IMR-90 (cell line): ENCODE data around the gene PRRT2. TPM values are rescaled to one million over a fixed set of nuclear protein-coding genes. Genes with fewer than 3 reads are reported as not detected.

Source experiments
- ATAC-seq: fragments of 200-7000 bp; cut with Tn5 transposase; 2 replicates; pipeline ENCODE4 v1.9.1; 2020; ENCODE audit warnings: low read depth, mild to moderate bottlenecking, moderate library complexity
- BruUV-seq: library from RNA; stranded (reverse); fragments of 400-500 nt; replicated peaks from 2 replicates; lab custom pipeline; 2021; lab: Mats Ljungman, UMichigan
- CTCF ChIA-PET: fragments of 300-600 bp; formaldehyde crosslinking; extraction: SDS; loops from one replicate; lab custom pipeline; 2021; ENCODE audit warnings: antibody characterized with exemption; lab: Yijun Ruan, JAX
- POLR2A ChIA-PET: fragments of 300-600 bp; sonication (Branson Sonifier 250); formaldehyde crosslinking; loops from one replicate; lab custom pipeline; 2022; ENCODE audit warnings: antibody characterized with exemption; ENCODE audit not compliant: unreplicated experiment; lab: Charles Lee
- DNase-seq: peaks from one replicate; pipeline ENCODE4 v3.0.0; 2013
- H2AFZ ChIP-seq: replicated peaks from 2 replicates; pipeline ENCODE3; 2013; ENCODE audit warnings: low read length, mild to moderate bottlenecking; ENCODE audit not compliant: poor library complexity
- H2AK5ac ChIP-seq: 2 replicates; pipeline ENCODE4 v1.6.1; 2013; ENCODE audit warnings: low read depth, low read length, inconsistent platforms
- H2AK9ac ChIP-seq: replicated peaks from 2 replicates; pipeline ENCODE3; 2013; ENCODE audit warnings: mild to moderate bottlenecking, low read depth, low read length, moderate library complexity; ENCODE audit not compliant: poor library complexity
- H2BK120ac ChIP-seq: 2 replicates; pipeline ENCODE4 v1.6.1; 2013; ENCODE audit warnings: low read depth, low read length, inconsistent platforms
- H2BK15ac ChIP-seq: 3 replicates; pipeline ENCODE4 v1.6.1; 2013; ENCODE audit warnings: low read depth, low read length, inconsistent platforms
- H2BK20ac ChIP-seq: 2 replicates; pipeline ENCODE4 v1.6.1; 2013; ENCODE audit warnings: low read depth, mild to moderate bottlenecking, inconsistent platforms, low read length, moderate library complexity
- H2BK5ac ChIP-seq: 2 replicates; pipeline ENCODE4 v1.6.1; 2013; ENCODE audit warnings: mild to moderate bottlenecking, low read depth, low read length, inconsistent platforms; ENCODE audit not compliant: poor library complexity, severe bottlenecking
- H3K14ac ChIP-seq: replicated peaks from 2 replicates; pipeline ENCODE4 v1.6.1; 2013; ENCODE audit warnings: low read depth, low read length, inconsistent platforms
- H3K18ac ChIP-seq: 2 replicates; pipeline ENCODE4 v1.6.1; 2013; ENCODE audit warnings: low read depth, low read length, control low read depth
- H3K23ac ChIP-seq: 2 replicates; pipeline ENCODE4 v1.6.1; 2013; ENCODE audit warnings: low read depth, low read length, inconsistent platforms
- H3K27ac ChIP-seq: 2 replicates; pipeline ENCODE4 v1.5.1; 2013; ENCODE audit warnings: mild to moderate bottlenecking, control low read depth, low read length; ENCODE audit not compliant: insufficient read depth
- H3K27me3 ChIP-seq: 2 replicates; pipeline ENCODE4 v1.6.1; 2013; ENCODE audit warnings: low read length; ENCODE audit not compliant: control insufficient read depth, insufficient read depth
- H3K36me3 ChIP-seq: 2 replicates; pipeline ENCODE4 v1.6.1; 2013; ENCODE audit warnings: low read length, mixed read lengths; ENCODE audit not compliant: control insufficient read depth, insufficient read depth
- H3K4ac ChIP-seq: 2 replicates; pipeline ENCODE4 v1.6.1; 2013; ENCODE audit warnings: low read depth, low read length, inconsistent platforms
- H3K4me1 ChIP-seq: 2 replicates; pipeline ENCODE4 v1.6.1; 2013; ENCODE audit warnings: low read length, mixed read lengths; ENCODE audit not compliant: control insufficient read depth, insufficient read depth
- H3K4me2 ChIP-seq: 2 replicates; pipeline ENCODE4 v1.6.1; 2013; ENCODE audit warnings: low read depth, mild to moderate bottlenecking, control low read depth, low read length, moderate library complexity
- H3K4me3 ChIP-seq: 2 replicates; pipeline ENCODE4 v1.5.1; 2013; ENCODE audit warnings: low read depth, mild to moderate bottlenecking, control low read depth, low read length, moderate library complexity; ENCODE audit not compliant: insufficient read depth
- H3K56ac ChIP-seq: 2 replicates; pipeline ENCODE4 v1.6.1; 2013; ENCODE audit warnings: low read length, inconsistent platforms; ENCODE audit not compliant: insufficient read depth; ENCODE audit errors: extremely low read depth
- H3K79me1 ChIP-seq, 2 experiments: 2 replicates each; pipeline ENCODE4 v1.6.1; 2013; ENCODE audit warnings: low read length in 2 of 2, inconsistent platforms in 1 of 2, low read depth in 1 of 2
- H3K9ac ChIP-seq: 2 replicates; pipeline ENCODE4 v1.6.1; 2013; ENCODE audit warnings: low read depth, low read length, control low read depth
- H3K9me1 ChIP-seq: 2 replicates; pipeline ENCODE4 v1.6.1; 2013; ENCODE audit warnings: low read length, inconsistent platforms; ENCODE audit not compliant: insufficient read depth
- H3K9me3 ChIP-seq: 2 replicates; pipeline ENCODE4 v1.6.1; 2013; ENCODE audit warnings: low read length; ENCODE audit not compliant: control insufficient read depth, insufficient read depth
- H4K20me1 ChIP-seq: 2 replicates; pipeline ENCODE4 v1.6.1; 2013; ENCODE audit warnings: low read length, inconsistent platforms; ENCODE audit not compliant: insufficient read depth
- H4K5ac ChIP-seq: 2 replicates; pipeline ENCODE4 v1.6.1; 2013; ENCODE audit warnings: mild to moderate bottlenecking, low read depth, low read length, control low read depth
- H4K8ac ChIP-seq, 2 experiments: 2 replicates each; pipeline ENCODE4 v1.6.1; 2013; ENCODE audit warnings: low read depth in 2 of 2, low read length in 2 of 2, control low read depth in 1 of 2, inconsistent platforms in 1 of 2
- H4K91ac ChIP-seq: 2 replicates; pipeline ENCODE4 v1.6.1; 2013; ENCODE audit warnings: low read depth, low read length, inconsistent platforms; ENCODE audit not compliant: insufficient read depth
- BHLHE40 ChIP-seq: fragments of 150-350 bp; IDR thresholded peaks from 2 replicates; pipeline ENCODE4 v1.6.1; 2016; ENCODE audit warnings: mild to moderate bottlenecking, low read depth, low read length
- CEBPB ChIP-seq: IDR thresholded peaks from 2 replicates; pipeline ENCODE4 v1.6.1; 2012; ENCODE audit warnings: low read depth, low read length, improper control_type of control experiment
- CHD1 ChIP-seq: IDR thresholded peaks from 2 replicates; pipeline ENCODE4 v1.6.1; 2012; ENCODE audit warnings: low read depth, low read length, improper control_type of control experiment
- FOS ChIP-seq: fragments of 150-350 bp; IDR thresholded peaks from 2 replicates; pipeline ENCODE4 v1.6.1; 2016; ENCODE audit warnings: low read depth, low read length
- MAZ ChIP-seq: IDR thresholded peaks from 2 replicates; pipeline ENCODE4 v1.6.1; 2012; ENCODE audit warnings: low read depth, mild to moderate bottlenecking, low read length, improper control_type of control experiment, moderate library complexity, borderline replicate concordance
- MXI1 ChIP-seq: IDR thresholded peaks from 2 replicates; pipeline ENCODE4 v1.6.1; 2012; ENCODE audit warnings: low read depth, mild to moderate bottlenecking, low read length, moderate library complexity, borderline replicate concordance
- POLR2A ChIP-seq: IDR thresholded peaks from 2 replicates; pipeline ENCODE4 v1.6.1; 2012; ENCODE audit warnings: mild to moderate bottlenecking, low read depth, low read length
- RAD21 ChIP-seq: IDR thresholded peaks from 2 replicates; pipeline ENCODE4 v1.6.1; 2012; ENCODE audit warnings: low read length, improper control_type of control experiment
- RFX5 ChIP-seq: IDR thresholded peaks from 2 replicates; pipeline ENCODE4 v1.8.0; 2012; ENCODE audit warnings: low read depth, mild to moderate bottlenecking, low read length, moderate library complexity
- SMC3 ChIP-seq: fragments of 150-350 bp; IDR thresholded peaks from 2 replicates; pipeline ENCODE4 v1.6.1; 2016; ENCODE audit warnings: low read depth, mild to moderate bottlenecking, antibody characterized with exemption, low read length, moderate library complexity
- whole genome bisulfite sequencing, 2 experiments: methylation state at CpG; one replicate each; pipeline versions ENCODE4 v1.1.5 to v1.1.7; 2013; ENCODE audit warnings: missing lambda C conversion rate in 2 of 2; ENCODE audit not compliant: insufficient read length in 1 of 2; ENCODE audit errors: extremely low coverage in 2 of 2; 5-methylcytosine and 5-hydroxymethylcytosine counted together
- dilution Hi-C: fragments of 300-500 bp; cut with HindIII; formaldehyde crosslinking; loops from one replicate; pipeline ENCODE4 v1.14.3; 2018; ENCODE audit warnings: low sequenced_read_pairs; ENCODE audit not compliant: unreplicated experiment
- in situ Hi-C: fragments of 300-500 bp; cut with MboI; formaldehyde crosslinking; loops from 3 replicates; pipeline ENCODE4 v1.14.3; 2019; ENCODE audit warnings: low sequenced_read_pairs, inconsistent platforms, mixed read lengths
- intact Hi-C: fragments of 100-400 bp; cut with micrococcal nuclease; formaldehyde crosslinking; loops from 2 replicates; pipeline ENCODE4 v1.10.0; 2022
- polyA plus RNA-seq, 3 experiments: library from polyadenylated mRNA; depleted of rRNA; stranded (reverse); fragments of >200 nt; gene quantifications; 2 replicates each; pipeline ENCODE4 v1.2.3, GENCODE V29; 2012; ENCODE audit warnings: low replicate concordance in 1 of 3
- total RNA-seq: library from RNA; depleted of rRNA; stranded (reverse); fragments of >200 nt; gene quantifications from 2 replicates; pipeline ENCODE4 v1.2.3, GENCODE V29; 2012
- TF ChIP-seq, protein P1 (sequence below): fragments of 150-350 bp; IDR thresholded peaks from 2 replicates; pipeline ENCODE4 v1.6.1; 2017; ENCODE audit warnings: mild to moderate bottlenecking, antibody characterized with exemption, low read length, low read depth

Gene PRRT2
- total and polyA plus RNA-seq, 2 of the 4 experiments (the other 2 are of a cell fraction) = 0.90 to 10.5 TPM

DNA sequence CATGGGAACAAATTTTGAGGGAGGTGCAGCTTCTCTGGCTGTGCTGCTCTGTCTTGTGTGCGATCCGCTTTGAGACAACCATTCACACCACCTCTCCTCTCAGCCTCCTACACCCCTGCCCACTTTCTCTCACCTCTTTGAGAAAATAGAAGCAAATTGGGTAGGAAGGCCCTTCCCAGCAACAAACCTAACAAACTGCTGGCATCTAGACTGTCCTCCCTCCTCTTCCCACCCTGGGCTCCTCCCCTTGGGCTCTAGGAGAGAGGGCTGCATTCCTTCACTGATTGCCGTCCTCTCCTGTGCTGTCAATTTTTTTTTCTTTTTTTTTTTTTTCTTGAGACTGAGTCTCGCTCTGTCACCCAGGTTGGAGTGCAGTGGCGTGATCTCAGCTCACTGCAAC lies 37.5 kb downstream of the PRRT2 start (continued):
- TF ChIP-seq, protein P1, sequence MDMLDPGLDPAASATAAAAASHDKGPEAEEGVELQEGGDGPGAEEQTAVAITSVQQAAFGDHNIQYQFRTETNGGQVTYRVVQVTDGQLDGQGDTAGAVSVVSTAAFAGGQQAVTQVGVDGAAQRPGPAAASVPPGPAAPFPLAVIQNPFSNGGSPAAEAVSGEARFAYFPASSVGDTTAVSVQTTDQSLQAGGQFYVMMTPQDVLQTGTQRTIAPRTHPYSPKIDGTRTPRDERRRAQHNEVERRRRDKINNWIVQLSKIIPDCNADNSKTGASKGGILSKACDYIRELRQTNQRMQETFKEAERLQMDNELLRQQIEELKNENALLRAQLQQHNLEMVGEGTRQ = no peak
- no peak for TF ChIP-seq RAD21
- TF ChIP-seq CEBPB = no peak
- TF ChIP-seq MXI1 = no peak
- TF ChIP-seq CHD1 = no peak

DNA sequence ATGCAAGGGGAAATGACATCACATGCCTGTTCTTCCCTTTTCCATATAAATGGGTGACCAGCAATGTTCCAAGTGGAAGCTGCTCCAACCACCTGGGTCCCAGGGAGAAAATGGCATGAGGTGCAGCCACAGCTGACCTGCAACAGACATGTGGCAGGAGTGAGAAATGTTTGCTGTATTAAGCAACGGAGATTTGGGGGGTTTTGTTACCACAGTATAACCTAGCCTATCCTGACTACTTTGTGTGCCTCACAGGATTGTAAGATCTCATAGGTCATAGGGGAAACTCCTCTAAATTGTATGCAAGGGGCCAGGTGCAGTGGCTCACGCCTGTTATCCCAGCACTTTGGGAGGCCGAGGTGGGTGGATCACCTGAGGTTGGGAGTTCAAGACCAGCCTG lies 39.0 kb downstream of the PRRT2 start:
- no peak overlapping the region for H3K9ac ChIP-seq
- H3K4ac ChIP-seq = no peak overlapping the region
- H3K9me3 ChIP-seq = no peaks in the 10 kb centered on the region
- H3K4me1 ChIP-seq = no peaks in the 10 kb centered on the region
- no peak overlapping the region for H3K56ac ChIP-seq
- peaks cover 24% of the 10 kb centered on the region for H3K36me3 ChIP-seq
- H3K4me3 ChIP-seq = no peak overlapping the region
- H2BK15ac ChIP-seq = no peak overlapping the region
- no peak overlapping the region for H2BK20ac ChIP-seq
- H2AFZ ChIP-seq = no peak overlapping the region
- H3K79me1 ChIP-seq = no peaks in the 10 kb centered on the region
- H3K14ac ChIP-seq = no peak overlapping the region
- no peak overlapping the region for H3K27ac ChIP-seq
- no peaks in the 10 kb centered on the region for H3K27me3 ChIP-seq
- no peak overlapping the region for H2AK9ac ChIP-seq
- H4K8ac ChIP-seq = no peak overlapping the region; a peak in 1 of 4 replicates
- in situ Hi-C loops = no loop called here
- H4K20me1 ChIP-seq = no peaks in the 10 kb centered on the region
- CTCF ChIA-PET = no interaction called here
- H3K18ac ChIP-seq = no peak overlapping the region
- no peak overlapping the region for H2BK5ac ChIP-seq
- no peak overlapping the region for H2AK5ac ChIP-seq
- dilution Hi-C loops = no loop called here
- no peak overlapping the region for H4K5ac ChIP-seq
- no peak overlapping the region for H3K4me2 ChIP-seq
- H4K91ac ChIP-seq = no peak overlapping the region
- no peak overlapping the region for H3K23ac ChIP-seq
- ATAC-seq (no peak), DNase-seq (no peak)
- H3K9me1 ChIP-seq = 0 out of 2 replicates have a peak, but pooled peaks cover 3% of the 10 kb centered on the region
- H2BK120ac ChIP-seq = no peak overlapping the region
- POLR2A ChIA-PET = no interaction called here
- TF ChIP-seq FOS = no peak
- TF ChIP-seq MAZ = no peak
- no peak for TF ChIP-seq POLR2A
- TF ChIP-seq SMC3 = no peak
- TF ChIP-seq RFX5 = no peak
- TF ChIP-seq CHD1 = no peak
- no peak for TF ChIP-seq CEBPB
- no peak for TF ChIP-seq BHLHE40
- TF ChIP-seq, protein P1 = no peak
- no TSS peak for BruUV-seq
- no CpG with 5 or more reads among the region's 3 CpGs for WGBS, 2 experiments
- intact Hi-C loops = no loop called here
